Measurements from ENCODE around the gene ATP8A2.
"Not testable (repeated sequence)": the region's sequence is repeated elsewhere in the genome, so short reads cannot be mapped to it uniquely, and the experiment has no call there.

ATP8A2 gene

GRCh38 chr13:25939961-25940687 lies 568.4 kb downstream of the ATP8A2 start:
- no peak for DNase-seq

DNA sequence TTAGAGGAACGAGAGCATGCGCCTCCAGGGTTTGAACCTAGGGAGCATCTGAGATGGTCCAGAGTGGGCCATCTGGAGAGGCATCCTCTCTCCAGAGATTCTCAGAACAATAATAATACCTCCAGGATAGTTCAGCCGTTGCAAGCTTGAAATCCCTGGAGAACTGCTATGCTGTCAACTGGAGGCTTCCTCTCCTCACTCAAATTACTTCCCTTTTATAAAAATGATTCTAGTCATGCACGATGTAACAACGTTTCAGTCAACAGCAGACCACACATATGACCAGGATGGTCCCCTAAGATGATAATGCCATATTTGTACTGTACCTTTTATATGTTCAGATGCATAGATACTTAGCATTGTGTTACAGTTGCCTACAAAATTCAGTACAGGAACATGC lies 571.3 kb downstream of the ATP8A2 start:
- peak in 1 of 2 donors; percentile 27 for DNase-seq

DNA sequence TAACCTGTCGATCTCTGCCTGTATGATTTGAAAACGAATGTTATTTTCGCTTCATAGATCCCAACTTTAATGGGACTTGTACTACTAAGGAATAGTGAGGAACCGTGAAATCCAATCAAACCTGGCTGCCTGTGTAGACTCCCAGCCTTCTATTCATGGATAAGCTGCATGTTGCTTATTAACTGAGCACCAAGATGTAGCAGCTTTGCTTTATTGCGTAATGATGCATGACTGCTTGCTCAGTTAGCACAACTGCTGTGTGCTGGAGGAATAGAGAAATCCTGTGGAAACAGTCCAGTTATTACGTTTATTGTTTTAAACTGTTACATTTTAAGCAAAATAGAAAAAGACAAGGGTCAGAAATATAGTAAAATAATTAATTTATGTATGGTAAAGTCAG lies 571.9 kb downstream of the ATP8A2 start:
- peak; percentile 24 to 53 for DNase-seq

- no peak for DNase-seq
Observed at GRCh38 chr13:25945596-25945995, 573.8 kb downstream of the ATP8A2 start.

GRCh38 chr13:25946321-25946720 lies 574.5 kb downstream of the ATP8A2 start:
- DNase-seq: no peak

- no peak for DNase-seq
Observed at GRCh38 chr13:25948910-25949309, 577.1 kb downstream of the ATP8A2 start.

- no peak for DNase-seq
Observed at GRCh38 chr13:25951831-25952230, 580.1 kb downstream of the ATP8A2 start.

- not testable (repeated sequence) for DNase-seq
Observed at GRCh38 chr13:25954080-25954479, 582.3 kb downstream of the ATP8A2 start.

DNA sequence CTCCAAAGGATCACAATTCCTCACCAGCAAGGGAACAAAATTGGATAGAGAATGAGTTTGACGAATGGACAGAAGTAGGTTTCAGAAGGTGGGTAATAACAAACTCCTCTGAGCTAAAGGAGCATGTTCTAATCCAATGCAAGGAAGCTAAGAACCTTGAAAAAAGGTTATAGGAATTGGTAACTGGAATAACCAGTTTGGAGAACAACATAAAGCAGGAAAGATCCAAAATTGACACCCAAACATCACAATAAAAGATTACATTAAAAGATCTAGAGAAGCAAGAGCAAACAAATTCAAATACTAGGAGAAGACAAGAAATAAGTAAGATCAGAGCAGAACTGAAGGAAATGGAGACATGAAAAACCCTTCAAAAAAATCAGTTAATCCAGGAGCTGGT lies 583.2 kb downstream of the ATP8A2 start:
- not testable (repeated sequence) for DNase-seq

DNA sequence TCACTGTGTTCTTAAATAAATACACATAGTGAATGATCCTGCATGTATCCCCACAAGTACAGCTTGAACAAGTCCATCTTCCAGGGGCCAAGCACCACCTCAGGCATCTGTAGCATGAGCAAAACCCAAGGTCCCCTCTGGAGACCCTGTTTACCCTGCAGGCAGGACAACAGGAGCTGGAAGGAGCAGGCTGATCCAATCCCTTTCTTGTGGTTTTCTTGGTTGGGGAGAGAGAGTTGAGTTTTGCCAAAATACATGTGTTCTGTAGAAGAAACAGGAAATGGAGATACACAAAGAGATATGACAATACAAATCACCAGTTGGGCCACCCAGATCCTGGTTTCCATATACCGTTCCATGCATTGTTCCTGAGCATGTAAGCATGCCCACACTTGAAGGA lies 587.2 kb downstream of the ATP8A2 start:
- no peak for DNase-seq

- DNase-seq: no peak
Observed at GRCh38 chr13:25961294-25961693, 589.5 kb downstream of the ATP8A2 start.

DNA sequence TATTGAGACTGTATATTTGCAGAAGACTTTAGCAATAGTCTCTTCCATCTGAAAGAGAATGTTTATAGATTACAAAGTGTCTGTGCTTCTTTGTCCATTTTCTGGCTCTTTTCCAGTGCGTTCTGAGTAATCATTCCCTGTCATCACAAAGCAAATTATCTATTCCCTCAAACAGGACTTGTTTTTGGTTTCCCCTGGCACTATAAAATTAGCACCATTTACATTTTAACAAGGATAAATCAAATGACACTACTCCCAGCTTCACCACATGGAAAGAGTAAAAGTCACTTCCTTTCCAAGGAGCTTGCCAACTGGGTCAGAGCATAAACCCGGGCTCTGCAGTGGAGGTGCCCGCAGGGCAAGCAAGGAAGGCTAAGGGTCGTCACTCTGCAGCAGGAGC lies 591.9 kb downstream of the ATP8A2 start:
- DNase-seq: no peak

DNA sequence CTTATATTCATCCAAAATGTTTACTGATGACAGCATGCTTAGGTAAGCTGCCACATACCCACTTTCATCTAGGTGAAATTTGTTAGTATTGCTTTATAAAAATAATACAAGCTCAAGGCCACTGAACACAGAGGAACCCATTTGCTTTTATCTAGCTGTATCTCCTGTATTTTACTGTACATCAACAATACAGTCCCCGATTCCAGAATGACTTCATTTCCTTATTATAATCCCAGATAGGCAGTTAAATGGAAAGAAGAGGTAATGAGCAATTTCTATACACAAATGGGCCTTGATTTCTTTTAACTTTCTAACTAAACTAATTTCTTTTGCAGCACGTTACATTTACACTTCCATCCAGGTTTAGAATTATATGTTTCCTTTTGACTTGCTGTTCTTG lies 593.8 kb downstream of the ATP8A2 start:
- no peak for DNase-seq

DNA sequence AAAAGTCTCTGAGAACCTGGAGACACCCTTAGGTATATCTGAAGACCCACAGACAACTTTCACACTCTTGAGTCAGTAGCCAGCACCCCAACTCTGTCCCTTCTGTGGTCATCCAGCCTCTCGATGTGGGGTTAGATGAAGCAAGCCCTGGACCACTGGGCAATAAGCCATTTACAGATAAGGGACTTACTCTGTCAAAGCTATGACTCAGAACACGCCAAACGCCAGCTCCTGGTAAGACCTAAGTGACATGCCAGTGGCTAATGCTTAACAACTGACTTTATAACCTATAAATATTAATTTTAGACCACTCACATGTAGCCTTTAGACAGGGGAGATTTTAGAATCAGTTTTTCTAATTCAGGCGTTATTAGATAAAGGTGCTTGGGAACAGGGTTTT lies 594.3 kb downstream of the ATP8A2 start:
- no peak for DNase-seq

- no peak for DNase-seq
Observed at GRCh38 chr13:25967144-25967543, 595.4 kb downstream of the ATP8A2 start.

GRCh38 chr13:25971047-25971446 lies 599.3 kb downstream of the ATP8A2 start:
- DNase-seq: no peak

- no peak for DNase-seq
Observed at GRCh38 chr13:25971459-25972145, 599.8 kb downstream of the ATP8A2 start.

GRCh38 chr13:25973085-25973484 lies 601.3 kb downstream of the ATP8A2 start:
- no peak for DNase-seq

- no peak for DNase-seq
Observed at GRCh38 chr13:25973576-25973975, 601.8 kb downstream of the ATP8A2 start.

DNA sequence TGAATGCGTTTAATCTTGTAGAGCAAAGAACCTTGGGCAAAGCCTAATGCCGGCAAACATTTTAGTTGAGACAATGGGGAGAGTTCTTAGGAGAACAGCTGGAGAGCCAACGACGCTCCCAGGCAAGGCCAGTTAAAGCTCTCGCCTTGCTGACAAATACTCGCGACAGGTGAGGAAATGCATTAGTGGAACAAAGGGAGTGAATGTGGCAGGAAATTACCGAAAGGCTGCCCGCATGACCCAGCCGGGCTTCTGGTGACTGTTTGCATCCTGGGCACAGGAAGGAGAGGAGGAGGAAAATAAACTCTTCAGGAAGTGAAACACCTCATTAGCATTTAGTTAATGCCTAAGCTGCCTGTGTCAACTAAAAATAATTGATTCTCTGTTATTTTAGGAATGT lies 605.4 kb downstream of the ATP8A2 start:
- DNase-seq: no peak

DNA sequence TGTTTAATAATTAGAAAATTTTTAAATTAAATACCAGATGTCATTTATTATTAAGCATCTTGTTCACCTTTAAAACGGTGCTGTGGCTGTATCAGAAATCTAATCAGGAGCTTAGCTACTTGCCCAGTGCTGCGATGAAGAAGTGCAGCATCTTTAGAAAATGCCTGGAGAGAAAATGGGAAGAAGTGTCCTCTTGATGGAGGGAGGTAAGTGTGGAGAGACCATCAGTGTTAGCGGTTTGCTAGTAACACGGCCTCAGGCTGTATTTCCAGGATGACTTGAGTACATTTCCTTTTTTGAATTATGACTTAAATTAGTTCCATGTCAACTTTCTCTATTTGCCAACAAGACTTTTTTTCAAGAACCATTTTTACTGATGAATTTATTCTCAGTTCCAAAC lies 605.9 kb downstream of the ATP8A2 start:
- DNase-seq: no peak

GRCh38 chr13:25978961-25979360 lies 607.2 kb downstream of the ATP8A2 start:
- peak; percentile 6 to 29 for DNase-seq

- no peak for DNase-seq
Observed at GRCh38 chr13:25979371-25979770, 607.6 kb downstream of the ATP8A2 start.

GRCh38 chr13:25980255-25980654 lies 608.5 kb downstream of the ATP8A2 start:
- DNase-seq: no peak
